Neutrophil (primary cell): ENCODE measurements around the gene FAM24B.

Source experiments
- H3K27ac ChIP-seq: fragments of 200-600 bp; sonication (generic); 2 replicates; pipeline ENCODE4 v1.5.1; 2016; ENCODE audit warnings: mild to moderate bottlenecking, moderate library complexity
- H3K27me3 ChIP-seq: fragments of 200-600 bp; sonication (generic); 2 replicates; pipeline ENCODE4 v1.6.0; 2016; ENCODE audit warnings: mild to moderate bottlenecking
- H3K36me3 ChIP-seq: fragments of 200-600 bp; sonication (generic); 2 replicates; pipeline ENCODE4 v1.5.1; 2017
- H3K4me1 ChIP-seq, 2 experiments: fragments of 200-600 bp in 1 of 2; sonication (generic) in 1 of 2; 1 replicate in 1 of 2; 2 replicates in 1 of 2; pipeline versions ENCODE4 v1.5.1 to v1.6.1; 2013 to 2016; ENCODE audit warnings: low read depth in 1 of 2, low read length in 1 of 2, mild to moderate bottlenecking in 1 of 2, moderate library complexity in 1 of 2; ENCODE audit not compliant: control insufficient read depth in 1 of 2, insufficient read depth in 1 of 2
- H3K4me3 ChIP-seq, 2 experiments: fragments of 200-600 bp in 1 of 2; sonication (generic) in 1 of 2; 1 replicate in 1 of 2; 2 replicates in 1 of 2; pipeline ENCODE4 v1.5.1; 2013 to 2016; ENCODE audit warnings: low read depth in 1 of 2, low read length in 1 of 2, mild to moderate bottlenecking in 1 of 2, moderate library complexity in 1 of 2
- H3K9me3 ChIP-seq: fragments of 200-600 bp; sonication (generic); 2 replicates; pipeline ENCODE4 v1.5.1; 2016
- CTCF ChIP-seq: fragments of 200-600 bp; sonication (generic); IDR thresholded peaks from 2 replicates; pipeline ENCODE4 v1.5.1; 2016; ENCODE audit warnings: antibody characterized with exemption

FAM24B gene

GRCh38 chr10:122829454-122829853, 49.9 kb downstream of the FAM24B start:
- Histone ChIP-seq H3K4me3 (no peak overlapping the region), H3K36me3 (no peaks in the 10 kb centered on the region), H3K9me3 (no peaks in the 10 kb centered on the region), H3K4me1 (no peaks in the 10 kb centered on the region), H3K27me3 (peaks cover 6% of the 10 kb centered on the region), H3K27ac (no peak overlapping the region)
- TF ChIP-seq CTCF: no peak

GRCh38 chr10:122828716-122829255, 50.6 kb downstream of the FAM24B start:
- Histone ChIP-seq H3K36me3 (no peaks in the 10 kb centered on the region), H3K9me3 (no peaks in the 10 kb centered on the region), H3K27ac (no peak overlapping the region), H3K4me1 (no peaks in the 10 kb centered on the region), H3K4me3 (no peak overlapping the region), H3K27me3 (peaks cover 6% of the 10 kb centered on the region)
- no peak for TF ChIP-seq CTCF

- Histone ChIP-seq H3K4me3 (no peak overlapping the region), H3K27me3 (peaks cover 6% of the 10 kb centered on the region), H3K9me3 (no peaks in the 10 kb centered on the region), H3K4me1 (no peaks in the 10 kb centered on the region), H3K27ac (no peak overlapping the region), H3K36me3 (no peaks in the 10 kb centered on the region)
- no peak for TF ChIP-seq CTCF
Measured at GRCh38 chr10:122827302-122827701, 52.1 kb downstream of the FAM24B start.

GRCh38 chr10:122822973-122823690, 56.2 kb downstream of the FAM24B start:
- Histone ChIP-seq H3K36me3 (no peaks in the 10 kb centered on the region), H3K27ac (no peak overlapping the region), H3K9me3 (no peaks in the 10 kb centered on the region), H3K27me3 (peaks cover 30% of the 10 kb centered on the region), H3K4me3 (no peak overlapping the region), H3K4me1 (no peaks in the 10 kb centered on the region)
- TF ChIP-seq CTCF: no peak

GRCh38 chr10:122821808-122822207, 57.6 kb downstream of the FAM24B start:
- Histone ChIP-seq H3K27me3 (peaks cover 43% of the 10 kb centered on the region), H3K4me3 (no peak overlapping the region)
- TF ChIP-seq CTCF: no peak

More at GRCh38 chr10:122821808-122822207, 57.6 kb downstream of the FAM24B start:
- H3K4me1 ChIP-seq: no peaks in the 10 kb centered on the region
- no peak overlapping the region for H3K27ac ChIP-seq
- H3K36me3 ChIP-seq: no peaks in the 10 kb centered on the region
- no peaks in the 10 kb centered on the region for H3K9me3 ChIP-seq
